Mesenchymal stem cell (in vitro differentiated cells and primary cell): ENCODE data around the gene HCN3.

Source experiments
- DNase-seq: peaks from one replicate; pipeline ENCODE4 v3.0.0-alpha.2; 2013
- H2AFZ ChIP-seq: one replicate; pipeline ENCODE4 v1.6.1; 2013; ENCODE audit warnings: low read depth, mild to moderate bottlenecking, control low read depth, inconsistent platforms, low read length, moderate library complexity
- H2AK5ac ChIP-seq: 2 replicates; pipeline ENCODE4 v1.6.1; 2013; ENCODE audit warnings: low read length, moderate library complexity, mild to moderate bottlenecking, inconsistent platforms; ENCODE audit not compliant: severe bottlenecking
- H2BK120ac ChIP-seq: one replicate; pipeline ENCODE4 v1.6.1; 2013; ENCODE audit warnings: low read depth, mild to moderate bottlenecking, inconsistent platforms, low read length, moderate library complexity
- H2BK12ac ChIP-seq, 2 experiments: one replicate each; pipeline ENCODE4 v1.6.1; 2013; ENCODE audit warnings: inconsistent platforms in 2 of 2, low read length in 2 of 2, mild to moderate bottlenecking in 2 of 2, moderate library complexity in 2 of 2, control low read depth in 1 of 2
- H2BK15ac ChIP-seq: one replicate; pipeline ENCODE4 v1.6.1; 2013; ENCODE audit warnings: mild to moderate bottlenecking, low read depth, inconsistent platforms; ENCODE audit not compliant: poor library complexity, severe bottlenecking
- H2BK5ac ChIP-seq: 2 replicates; pipeline ENCODE4 v1.6.1; 2013; ENCODE audit warnings: low read depth, mild to moderate bottlenecking, low read length, control low read depth, inconsistent platforms; ENCODE audit not compliant: poor library complexity, severe bottlenecking
- H3K14ac ChIP-seq, 2 experiments: one replicate each; pipeline ENCODE4 v1.6.1; 2013; ENCODE audit warnings: inconsistent platforms in 2 of 2, low read length in 2 of 2, control low read depth in 1 of 2, mild to moderate bottlenecking in 1 of 2, moderate library complexity in 1 of 2
- H3K18ac ChIP-seq, 2 experiments: one replicate each; pipeline ENCODE4 v1.6.1; 2013; ENCODE audit warnings: inconsistent platforms in 2 of 2, low read length in 2 of 2, control low read depth in 1 of 2, low read depth in 1 of 2, mild to moderate bottlenecking in 1 of 2
- H3K23ac ChIP-seq, 2 experiments: one replicate each; pipeline ENCODE4 v1.6.1; 2013; ENCODE audit warnings: inconsistent platforms in 2 of 2, low read length in 2 of 2, mild to moderate bottlenecking in 2 of 2, moderate library complexity in 2 of 2, control low read depth in 1 of 2
- H3K27ac ChIP-seq: 2 replicates; pipeline ENCODE4 v1.5.1; 2013; ENCODE audit warnings: mild to moderate bottlenecking, moderate library complexity, low read length, control low read depth, inconsistent platforms; ENCODE audit not compliant: poor library complexity, severe bottlenecking
- H3K27me3 ChIP-seq, 2 experiments: 2 replicates each; pipeline versions ENCODE4 v1.6.1 to v1.7.0; 2013; ENCODE audit warnings: low read length in 2 of 2, mild to moderate bottlenecking in 2 of 2, moderate library complexity in 2 of 2, control low read depth in 1 of 2, inconsistent platforms in 1 of 2; ENCODE audit not compliant: control insufficient read depth in 1 of 2, insufficient read depth in 1 of 2
- H3K36me3 ChIP-seq, 2 experiments: 2 replicates each; pipeline versions ENCODE4 v1.6.1 to v1.7.0; 2013; ENCODE audit warnings: low read length in 2 of 2, control low read depth in 1 of 2, inconsistent platforms in 1 of 2, low read depth in 1 of 2, mild to moderate bottlenecking in 1 of 2; ENCODE audit not compliant: insufficient read depth in 2 of 2, control insufficient read depth in 1 of 2
- H3K4ac ChIP-seq, 2 experiments: one replicate each; pipeline ENCODE4 v1.6.1; 2013; ENCODE audit warnings: inconsistent platforms in 2 of 2, low read length in 2 of 2, mild to moderate bottlenecking in 2 of 2, moderate library complexity in 2 of 2, control low read depth in 1 of 2, low read depth in 1 of 2
- H3K4me1 ChIP-seq: 2 replicates; pipeline ENCODE4 v1.6.1; 2013; ENCODE audit warnings: low read depth, low read length, control low read depth; ENCODE audit not compliant: control insufficient read depth, insufficient read depth
- H3K4me2 ChIP-seq: 2 replicates; pipeline ENCODE4 v1.6.1; 2013; ENCODE audit warnings: low read length, mild to moderate bottlenecking, inconsistent platforms; ENCODE audit not compliant: poor library complexity, severe bottlenecking
- H3K4me3 ChIP-seq, 2 experiments: 2 replicates each; pipeline versions ENCODE4 v1.5.1 to v1.7.0; 2013; ENCODE audit warnings: low read length in 2 of 2, mild to moderate bottlenecking in 2 of 2, control low read depth in 1 of 2, low read depth in 1 of 2; ENCODE audit not compliant: insufficient read depth in 1 of 2
- H3K79me1 ChIP-seq: replicated peaks from 2 replicates; pipeline ENCODE4 v1.6.1; 2013; ENCODE audit warnings: mild to moderate bottlenecking, control low read depth, low read length, inconsistent platforms; ENCODE audit not compliant: poor library complexity, severe bottlenecking
- H3K9ac ChIP-seq: 2 replicates; pipeline ENCODE4 v1.7.0; 2013; ENCODE audit warnings: mild to moderate bottlenecking, low read length, moderate library complexity
- H3K9me3 ChIP-seq: 2 replicates; pipeline ENCODE4 v1.7.0; 2013; ENCODE audit warnings: mild to moderate bottlenecking, low read length; ENCODE audit not compliant: control insufficient read depth
- H4K8ac ChIP-seq: one replicate; pipeline ENCODE4 v1.6.1; 2013; ENCODE audit warnings: inconsistent platforms, mild to moderate bottlenecking, low read length, moderate library complexity
- H4K91ac ChIP-seq: one replicate; pipeline ENCODE4 v1.6.1; 2013; ENCODE audit warnings: mild to moderate bottlenecking, low read length, inconsistent platforms
- WGBS: methylation state at CpG from one replicate; pipeline ENCODE4 v1.1.7; 2013; ENCODE audit warnings: mixed read lengths; 5-methylcytosine and 5-hydroxymethylcytosine counted together

Gene HCN3

GRCh38 chr1:155300024-155300423 lies 22.8 kb downstream of the HCN3 start:
- peaks cover 27 to 28% of the 10 kb centered on the region in 2 experiments for H3K27me3 ChIP-seq
- 96% methylated on average over 6 of the region's 8 CpGs for WGBS

GRCh38 chr1:155300553-155301329 lies 23.5 kb downstream of the HCN3 start:
- Histone ChIP-seq H2BK5ac (no peak overlapping the region), H3K18ac (no peak overlapping the region), H4K91ac (no peak overlapping the region), H2AK5ac (no peak overlapping the region), H3K79me1 (peaks cover under 1% of the 10 kb centered on the region), H3K4ac (no peak overlapping the region), H3K9me3 (no peaks in the 10 kb centered on the region), H2BK120ac (no peak overlapping the region), H3K14ac (no peak overlapping the region), H4K8ac (no peak overlapping the region), H2BK15ac (no peak overlapping the region), H3K4me1 (peaks cover 7% of the 10 kb centered on the region), H3K4me2 (no peak overlapping the region), H3K4me3 (no peak overlapping the region), H3K27me3 (peaks cover 20 to 21% of the 10 kb centered on the region in 2 experiments), H2AFZ (no peak overlapping the region), H3K27ac (no peak overlapping the region), H2BK12ac (no peak overlapping the region), H3K23ac (no peak overlapping the region), H3K9ac (no peak overlapping the region), H3K36me3 (no peaks in the 10 kb centered on the region)
- 91% methylated on average over 9 of the region's 9 CpGs for WGBS
- no peak for DNase-seq

More at GRCh38 chr1:155300024-155300423, 22.8 kb downstream of the HCN3 start:
- H2BK15ac ChIP-seq, result no peak overlapping the region
- H3K18ac ChIP-seq, result no peak overlapping the region
- no peak overlapping the region for H2AFZ ChIP-seq
- DNase-seq, result no peak
- H4K8ac ChIP-seq, result no peak overlapping the region
- H3K9me3 ChIP-seq, result no peaks in the 10 kb centered on the region
- H3K36me3 ChIP-seq, result no peaks in the 10 kb centered on the region
- no peak overlapping the region for H3K4me3 ChIP-seq
- H3K4ac ChIP-seq, result no peak overlapping the region
- H4K91ac ChIP-seq, result no peak overlapping the region
- peaks cover 11% of the 10 kb centered on the region for H3K4me1 ChIP-seq
- H2BK12ac ChIP-seq, result no peak overlapping the region
- H2AK5ac ChIP-seq, result no peak overlapping the region
- no peak overlapping the region for H2BK5ac ChIP-seq
- no peak overlapping the region for H3K14ac ChIP-seq
- no peak overlapping the region for H3K27ac ChIP-seq
- no peak overlapping the region for H2BK120ac ChIP-seq
- no peaks in the 10 kb centered on the region for H3K79me1 ChIP-seq
- no peak overlapping the region for H3K4me2 ChIP-seq
- H3K23ac ChIP-seq, result no peak overlapping the region
- no peak overlapping the region for H3K9ac ChIP-seq

GRCh38 chr1:155301342-155301841 lies 24.1 kb downstream of the HCN3 start, which contains the start of gene PKLR:
PKLR (minus strand) TSS chr1:155301438; CDS start chr1:155301395, 43 bp downstream.
- H2BK15ac ChIP-seq, result no peak within 1 kb of the TSS
- no peak within 1 kb of the TSS for H3K18ac ChIP-seq
- no peak within 1 kb of the TSS for H2BK12ac ChIP-seq
- H3K4me1 ChIP-seq, result peaks cover 12% of the 10 kb centered on the region
- no peak within 1 kb of the TSS for H2BK120ac ChIP-seq
- H2BK5ac ChIP-seq, result no peak within 1 kb of the TSS
- H3K14ac ChIP-seq, result no peak within 1 kb of the TSS
- DNase-seq, result no peak
- peaks cover 14 to 15% of the 10 kb centered on the region in 2 experiments for H3K27me3 ChIP-seq
- no peak within 1 kb of the TSS for H3K4me3 ChIP-seq
- no peak within 1 kb of the TSS for H3K27ac ChIP-seq
- 85% methylated on average over 5 of the region's 5 CpGs for WGBS
- no peak within 1 kb of the TSS for H4K8ac ChIP-seq
- no peak within 1 kb of the TSS for H4K91ac ChIP-seq
- H3K36me3 ChIP-seq, result peaks cover 0 to 3% of the 10 kb centered on the region in 2 experiments
- H2AFZ ChIP-seq, result no peak within 1 kb of the TSS
- no peak within 1 kb of the TSS for H3K9ac ChIP-seq
- H2AK5ac ChIP-seq, result no peak within 1 kb of the TSS
- peaks cover 2% of the 10 kb centered on the region for H3K79me1 ChIP-seq
- H3K23ac ChIP-seq, result no peak within 1 kb of the TSS
- no peak within 1 kb of the TSS for H3K4me2 ChIP-seq
- no peak within 1 kb of the TSS for H3K4ac ChIP-seq
- H3K9me3 ChIP-seq, result no peaks in the 10 kb centered on the region

GRCh38 chr1:155304558-155305063 lies 27.3 kb downstream of the HCN3 start:
- no peak overlapping the region for H2BK120ac ChIP-seq
- H3K4me1 ChIP-seq, result peaks cover 16% of the 10 kb centered on the region
- peak overlapping the region in 1 of 2 experiments; percentile 37 for H2BK12ac ChIP-seq
- H3K18ac ChIP-seq, result no peak overlapping the region
- H3K14ac ChIP-seq, result no peak overlapping the region
- H2BK15ac ChIP-seq, result no peak overlapping the region
- H4K8ac ChIP-seq, result no peak overlapping the region
- H3K4me2 ChIP-seq, result peak overlapping the region; percentile 21
- peaks cover 2% of the 10 kb centered on the region for H3K79me1 ChIP-seq
- H3K9ac ChIP-seq, result no peak overlapping the region
- no peaks in the 10 kb centered on the region for H3K27me3 ChIP-seq
- no peak overlapping the region for H4K91ac ChIP-seq
- H3K27ac ChIP-seq, result peak overlapping the region; percentile 62
- H3K23ac ChIP-seq, result no peak overlapping the region
- no peak overlapping the region for H2AFZ ChIP-seq
- no peak overlapping the region for H2AK5ac ChIP-seq
- no peaks in the 10 kb centered on the region for H3K9me3 ChIP-seq
- no peak overlapping the region for H3K4me3 ChIP-seq
- no peak for DNase-seq
- 94% methylated on average over 11 of the region's 11 CpGs for WGBS
- no peak overlapping the region for H3K4ac ChIP-seq
- no peak overlapping the region for H2BK5ac ChIP-seq
- peaks cover 0 to 3% of the 10 kb centered on the region in 2 experiments for H3K36me3 ChIP-seq
